Chondrocyte (in vitro differentiated cells): Measurements from ENCODE around the gene ABCA9. TPM values are rescaled to one million over a fixed set of nuclear protein-coding genes. Genes with fewer than 3 reads are reported as not detected.
A peak's percentile ranks its signal among the peaks of the same experiment; 100 is the strongest.

Source experiments
- DNase-seq: peaks from one replicate; pipeline ENCODE4 v3.0.0; 2021; ENCODE audit warnings: mixed read lengths, low spot score
- H3K27ac Mint-ChIP-seq: one replicate; pipeline ENCODE4 v1.8.0; 2021; ENCODE audit warnings: mild to moderate bottlenecking, moderate library complexity, mixed read lengths; ENCODE audit not compliant: unreplicated experiment
- H3K27me3 Mint-ChIP-seq: 2 replicates; pipeline ENCODE4 v1.8.0; 2021; ENCODE audit warnings: low read depth, mixed read lengths
- H3K36me3 Mint-ChIP-seq: 2 replicates; pipeline ENCODE4 v1.8.0; 2021; ENCODE audit warnings: low read depth, mixed read lengths
- H3K4me1 Mint-ChIP-seq: 2 replicates; pipeline ENCODE4 v1.8.0; 2021; ENCODE audit warnings: low read depth, mild to moderate bottlenecking, mixed read lengths
- H3K4me3 Mint-ChIP-seq: one replicate; pipeline ENCODE4 v1.8.0; 2021; ENCODE audit warnings: mild to moderate bottlenecking, moderate library complexity, mixed read lengths; ENCODE audit not compliant: unreplicated experiment
- H3K9me3 Mint-ChIP-seq: 2 replicates; pipeline ENCODE4 v1.8.0; 2021; ENCODE audit warnings: low read depth, mixed read lengths
- CTCF ChIP-seq: fragments of 200-600 bp; sonication (generic); IDR thresholded peaks from 2 replicates; pipeline ENCODE4 v1.5.0; 2021; ENCODE audit warnings: antibody characterized with exemption, mild to moderate bottlenecking, moderate library complexity
- total RNA-seq: library from RNA; stranded (reverse); gene quantifications from 3 replicates; pipeline ENCODE4 v1.2.1, GENCODE V29; 2021

Gene ABCA9
- total RNA-seq, 1 donor from 2014 or later = 0.05 TPM

GRCh38 chr17:68993112-68993511 lies 67.6 kb downstream of the ABCA9 start:
- H3K27me3 Mint-ChIP-seq = no peaks in the 10 kb centered on the region
- no peaks in the 10 kb centered on the region for H3K4me1 Mint-ChIP-seq
- no peaks in the 10 kb centered on the region for H3K9me3 Mint-ChIP-seq
- no peak for DNase-seq
- no peak for TF ChIP-seq CTCF
- H3K4me3 Mint-ChIP-seq = no peak overlapping the region
- no peaks in the 10 kb centered on the region for H3K36me3 Mint-ChIP-seq
- H3K27ac Mint-ChIP-seq = no peak overlapping the region

GRCh38 chr17:68987966-68988365 lies 72.8 kb downstream of the ABCA9 start:
- no peaks in the 10 kb centered on the region for H3K4me1 Mint-ChIP-seq
- no peaks in the 10 kb centered on the region for H3K9me3 Mint-ChIP-seq
- no peak for DNase-seq
- no peaks in the 10 kb centered on the region for H3K36me3 Mint-ChIP-seq
- TF ChIP-seq CTCF = no peak
- H3K4me3 Mint-ChIP-seq = no peak overlapping the region
- no peaks in the 10 kb centered on the region for H3K27me3 Mint-ChIP-seq
- H3K27ac Mint-ChIP-seq = no peak overlapping the region

- H3K9me3 Mint-ChIP-seq = no peaks in the 10 kb centered on the region
- peaks cover 7% of the 10 kb centered on the region for H3K4me1 Mint-ChIP-seq
- no peaks in the 10 kb centered on the region for H3K27me3 Mint-ChIP-seq
- no peak overlapping the region for H3K27ac Mint-ChIP-seq
- no peaks in the 10 kb centered on the region for H3K36me3 Mint-ChIP-seq
- H3K4me3 Mint-ChIP-seq = no peak overlapping the region
- no peak for DNase-seq
- TF ChIP-seq CTCF = no peak
These were observed 79.4 kb downstream of the ABCA9 start for GRCh38 chr17:68981288-68981687.

GRCh38 chr17:68973098-68973846 lies 87.5 kb downstream of the ABCA9 start:
- Mint-ChIP-seq H3K9me3 (no peaks in the 10 kb centered on the region), H3K27me3 (no peaks in the 10 kb centered on the region), H3K27ac (no peak overlapping the region), H3K4me1 (no peaks in the 10 kb centered on the region), H3K36me3 (no peaks in the 10 kb centered on the region), H3K4me3 (no peak overlapping the region)
- no peak for TF ChIP-seq CTCF
- no peak for DNase-seq

- H3K27me3 Mint-ChIP-seq = no peaks in the 10 kb centered on the region
- H3K27ac Mint-ChIP-seq = no peak overlapping the region
- H3K36me3 Mint-ChIP-seq = no peaks in the 10 kb centered on the region
- no peaks in the 10 kb centered on the region for H3K9me3 Mint-ChIP-seq
- TF ChIP-seq CTCF = peak; percentile 91
- DNase-seq = no peak
- H3K4me3 Mint-ChIP-seq = no peak overlapping the region
- H3K4me1 Mint-ChIP-seq = no peaks in the 10 kb centered on the region
These were observed 88.5 kb downstream of the ABCA9 start for GRCh38 chr17:68972119-68972704.
